ENCODE measurements around the gene HNF4A. TPM values are rescaled to one million over a fixed set of nuclear protein-coding genes. Genes with fewer than 3 reads are reported as not detected.

The HNF4A gene
- total and polyA plus RNA-seq, 2 of the 13 experiments (the other 11 are each of a cell fraction or from before 2014, with no cell fraction given), result 80.9 to 169 TPM

GRCh38 chr20:44402391-44403193 lies 47.1 kb downstream of the HNF4A start (continued):
- TF ChIP-seq ETS1 (CRISPR knock-in tag; IDR thresholded peaks at IDR 0.05), result peak; percentile 75; the same call in 1 of the 2 replicates
- peak; percentile 40 to 49; a peak in 2 of 4 replicates for TF ChIP-seq HMGXB4 (CRISPR knock-in tag; IDR thresholded peaks at IDR 0.05; ENCODE audit: borderline replicate concordance in 1 of 2, low read depth in 1 of 2)
- no peak for TF ChIP-seq SSRP1 (CRISPR knock-in tag; IDR thresholded peaks at IDR 0.05)
- TF ChIP-seq ZNF512 (CRISPR knock-in tag; IDR thresholded peaks at IDR 0.05), result no peak
- TF ChIP-seq GRHL1 (CRISPR knock-in tag; conservative IDR thresholded peaks at IDR 0.05), result no peak
- no peak for TF ChIP-seq CREB1 (IDR thresholded peaks at IDR 0.05)
- TF ChIP-seq CREB1 (CRISPR knock-in tag; IDR thresholded peaks at IDR 0.05), result no peak
- TF ChIP-seq HNRNPH1 (optimal IDR thresholded peaks at IDR 0.05; ENCODE audit: low read depth, low read length), result peak; percentile 64
- peak; percentile 32; the same call in 1 of the 2 replicates for TF ChIP-seq BCL6 (CRISPR knock-in tag; IDR thresholded peaks at IDR 0.05)
- TF ChIP-seq ZNF704 (CRISPR knock-in tag; IDR thresholded peaks at IDR 0.05; ENCODE audit: borderline replicate concordance), result no peak; the same call in 1 of the 2 replicates
- peak; percentile 35; the same call in 1 of the 2 replicates for TF ChIP-seq MAX (IDR thresholded peaks at IDR 0.05)
- TF ChIP-seq ESRRA (CRISPR knock-in tag; IDR thresholded peaks at IDR 0.05; ENCODE audit: low read depth), result peak; percentile 93
- no peak for TF ChIP-seq BCLAF1 (IDR thresholded peaks at IDR 0.05)
- TF ChIP-seq ZSCAN30 (CRISPR knock-in tag; IDR thresholded peaks at IDR 0.05), result no peak
- TF ChIP-seq YY1 (IDR thresholded peaks at IDR 0.05; ENCODE audit: insufficient read depth, insufficient replicate concordance, low read depth, low read length), result peak; percentile 7
- TF ChIP-seq TRIM24 (CRISPR knock-in tag; IDR thresholded peaks at IDR 0.05), result no peak
- no peak for TF ChIP-seq ZNF878 (CRISPR knock-in tag; IDR thresholded peaks at IDR 0.05)
